GM21381 (cell line): Measurements from ENCODE around the gene RALGAPA2.
A peak's percentile ranks its signal among the peaks of the same experiment; 100 is the strongest.

Experiments used
- ATAC-seq: cut with Tn5 transposase; IDR thresholded peaks from one replicate; pipeline ENCODE4 v1.9.1; 2021; ENCODE audit warnings: mild to moderate bottlenecking, moderate library complexity; ENCODE audit not compliant: unreplicated experiment

Gene RALGAPA2

GRCh38 chr20:20635006-20635405, 77.4 kb downstream of the RALGAPA2 start:
- ATAC-seq = no peak

GRCh38 chr20:20632644-20633043, 79.8 kb downstream of the RALGAPA2 start:
- ATAC-seq = no peak

GRCh38 chr20:20630551-20630950, 81.9 kb downstream of the RALGAPA2 start:
- no peak for ATAC-seq

- ATAC-seq = no peak
These were observed 82.8 kb downstream of the RALGAPA2 start for GRCh38 chr20:20629556-20630188.

- no peak for ATAC-seq
These were observed 84.1 kb downstream of the RALGAPA2 start for GRCh38 chr20:20628314-20628713.

GRCh38 chr20:20627471-20627870, 85.0 kb downstream of the RALGAPA2 start:
- no peak for ATAC-seq

- no peak for ATAC-seq
These were observed 87.5 kb downstream of the RALGAPA2 start for GRCh38 chr20:20624914-20625313.

GRCh38 chr20:20621195-20621594, 91.2 kb downstream of the RALGAPA2 start:
- ATAC-seq = no peak

GRCh38 chr20:20614391-20614790, 98.1 kb downstream of the RALGAPA2 start:
- ATAC-seq = no peak

- ATAC-seq = no peak
These were observed 100.2 kb downstream of the RALGAPA2 start for GRCh38 chr20:20612251-20612650.

GRCh38 chr20:20611167-20611566, 101.3 kb downstream of the RALGAPA2 start:
- ATAC-seq = no peak

GRCh38 chr20:20609522-20609921, 102.9 kb downstream of the RALGAPA2 start:
- ATAC-seq = no peak

GRCh38 chr20:20608641-20609040, 103.8 kb downstream of the RALGAPA2 start:
- ATAC-seq = no peak

- ATAC-seq = no peak
These were observed 104.4 kb downstream of the RALGAPA2 start for GRCh38 chr20:20608041-20608440.

- ATAC-seq = no peak
These were observed 105.6 kb downstream of the RALGAPA2 start for GRCh38 chr20:20606881-20607280.

- ATAC-seq = no peak
These were observed 106.4 kb downstream of the RALGAPA2 start for GRCh38 chr20:20606050-20606449.

- ATAC-seq = no peak
These were observed 107.5 kb downstream of the RALGAPA2 start for GRCh38 chr20:20604907-20605306.

- no peak for ATAC-seq
These were observed 108.1 kb downstream of the RALGAPA2 start for GRCh38 chr20:20604357-20604756.

GRCh38 chr20:20603339-20603990, 109.0 kb downstream of the RALGAPA2 start:
- peak; percentile 97 for ATAC-seq

- ATAC-seq = no peak
These were observed 114.5 kb downstream of the RALGAPA2 start for GRCh38 chr20:20597966-20598365.

GRCh38 chr20:20594171-20594530, 118.3 kb downstream of the RALGAPA2 start:
- no peak for ATAC-seq

GRCh38 chr20:20593447-20594170, 118.8 kb downstream of the RALGAPA2 start:
- ATAC-seq = no peak
